Stomach (tissue), 9 donors: ENCODE data around the gene FAM227B. TPM values are rescaled to one million over a fixed set of nuclear protein-coding genes. Genes with fewer than 3 reads are reported as not detected.
A peak's percentile ranks its signal among the peaks of the same experiment; 100 is the strongest.

ENCODE experiments used
- DNase-seq, 2 donors: peaks; one replicate each; pipeline versions ENCODE4 v3.0.0 to v3.0.0-alpha.2; 2013 to 2019
- H3K27ac ChIP-seq, 5 donors: fragments of 200-600 bp in 4 of 5; sonication (generic) in 4 of 5; one replicate each; pipeline ENCODE4 v1.5.1; 2013 to 2019; ENCODE audit warnings: mild to moderate bottlenecking in 1 of 5, moderate library complexity in 1 of 5
- H3K27me3 ChIP-seq, 3 donors: fragments of 200-600 bp; sonication (generic); one replicate each; pipeline ENCODE4 v1.5.1; 2017 to 2019; ENCODE audit warnings: mixed run types in 1 of 3
- H3K36me3 ChIP-seq, 4 donors: fragments of 200-600 bp; sonication (generic); 1 replicate in 3 of 4; 2 replicates in 1 of 4; pipeline ENCODE4 v1.5.1; 2016 to 2019
- H3K4me1 ChIP-seq, 4 donors: fragments of 200-600 bp; sonication (generic); one replicate each; pipeline ENCODE4 v1.5.1; 2016 to 2019
- H3K4me3 ChIP-seq, 4 donors: fragments of 200-600 bp; sonication (generic) in 3 of 4; one replicate each; pipeline ENCODE4 v1.5.1; 2016 to 2019; ENCODE audit warnings: mild to moderate bottlenecking in 1 of 4
- H3K9me3 ChIP-seq, 4 donors: fragments of 200-600 bp; sonication (generic); one replicate each; pipeline ENCODE4 v1.5.1; 2016 to 2019
- CTCF ChIP-seq, 7 experiments: fragments of 450-650 bp in 4 of 7; fragments of 200-600 bp in 3 of 7; sonication (generic) in 3 of 7; IDR thresholded peaks; one replicate each; pipeline ENCODE4 v1.5.1; 2016 to 2019; ENCODE audit warnings: antibody characterized with exemption in 7 of 7, control low read depth in 2 of 7, mild to moderate bottlenecking in 1 of 7
- EP300 ChIP-seq: sonication (generic); formaldehyde crosslinking; IDR thresholded peaks from one replicate; pipeline ENCODE4 v1.6.1; 2017; ENCODE audit warnings: antibody characterized with exemption
- POLR2A ChIP-seq, 4 donors: fragments of 450-650 bp; IDR thresholded peaks; one replicate each; pipeline ENCODE4 v1.6.1; 2016; ENCODE audit warnings: antibody characterized with exemption in 4 of 4, control low read depth in 2 of 4, mild to moderate bottlenecking in 1 of 4, moderate library complexity in 1 of 4
- POLR2AphosphoS5 ChIP-seq, 3 donors: sonication (generic); formaldehyde crosslinking; IDR thresholded peaks; one replicate each; pipeline ENCODE4 v1.6.1; 2016; ENCODE audit warnings: antibody characterized with exemption in 3 of 3
- WGBS, 5 donors: extraction: QIAGEN DNeasy Blood & Tissue Kit in 3 of 5; methylation state at CpG; one replicate each; pipeline versions ENCODE4 v1.1.5 to v1.1.7; 2013 to 2018; 5-methylcytosine and 5-hydroxymethylcytosine counted together
- intact Hi-C: fragments of 100-400 bp; cut with DNase I; formaldehyde crosslinking; loops from one replicate; pipeline ENCODE4 v1.15.1; 2023; ENCODE audit warnings: low total_unique reads
- polyA plus RNA-seq, 3 donors: library from polyadenylated mRNA; stranded (reverse); fragments of 200-250 nt; gene quantifications; one replicate each; pipeline ENCODE4 v1.2.3, GENCODE V29; 2013
- total RNA-seq, 5 donors: library from RNA; depleted of rRNA; stranded (reverse); fragments of >200 nt; gene quantifications; one replicate each; pipeline versions ENCODE4 v1.1.0 to v1.2.3, GENCODE V29; 2014 to 2016
- donor health status: healthy with polysubstance abuse.
- donor health status: Bipolar disorder and iron deficiency.
- donor health status: healthy.

Gene FAM227B
- total and polyA plus RNA-seq, 8 donors = 1.3 to 7.1 (median 2.9) TPM; not detected in 1

DNA sequence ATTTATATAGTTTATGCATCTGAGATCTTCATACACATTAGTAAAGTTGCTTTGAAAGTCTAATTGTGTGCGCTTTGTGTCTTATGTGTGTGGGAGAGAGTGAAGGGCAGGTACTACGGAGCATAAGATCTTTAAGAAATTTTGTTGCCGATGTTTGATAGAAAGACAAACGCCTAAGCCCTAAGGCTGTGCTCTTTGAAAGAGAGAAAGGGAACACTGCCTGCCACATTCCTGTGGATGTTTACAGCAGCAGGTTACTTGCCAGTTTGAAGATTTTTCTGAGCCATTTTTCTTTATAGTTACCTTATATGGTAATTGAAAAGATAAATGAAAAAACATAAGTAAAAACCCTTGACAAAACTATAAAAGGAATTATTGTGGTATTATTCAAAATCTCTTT lies 17.2 kb upstream of the FAM227B start:
- no peak for TF ChIP-seq POLR2AphosphoS5 (IDR thresholded peaks at IDR 0.05)
- WGBS, 5 donors = 71 to 92% (median 86%) methylated on average over 4 of the region's 4 CpGs
- intact Hi-C loops = no loop called here
- Histone ChIP-seq H3K4me1 (peaks cover 0 to 6% (median 3%) of the 10 kb centered on the region in 4 donors), H3K9me3 (no peaks in the 10 kb centered on the region), H3K27me3 (no peaks in the 10 kb centered on the region), H3K27ac (peak overlapping the region in 1 of 5 donors; percentile 4), H3K4me3 (no peak overlapping the region), H3K36me3 (peaks cover 7 to 57% (median 28%) of the 10 kb centered on the region in 4 donors)
- DNase-seq = no peak

DNA sequence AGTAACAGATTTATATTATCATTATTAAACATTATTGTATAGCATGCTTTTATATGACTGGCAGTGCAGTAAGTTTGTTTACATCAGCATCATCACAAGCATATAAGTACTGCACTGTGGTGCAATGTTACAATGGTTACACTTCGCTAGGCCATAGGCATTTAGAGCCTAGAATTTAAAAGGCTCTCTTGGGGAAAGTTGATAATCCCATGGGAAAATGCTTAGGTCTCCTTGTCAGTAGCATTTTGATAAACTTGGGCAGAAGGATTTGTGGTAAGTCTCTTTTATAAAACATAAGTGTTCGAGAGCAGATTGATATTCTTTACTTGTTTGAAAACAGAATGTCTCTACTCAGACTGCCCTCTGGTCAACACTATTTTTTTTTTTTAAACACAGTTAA lies 7.8 kb upstream of the FAM227B start:
- intact Hi-C loops = no loop called here
- Histone ChIP-seq H3K27ac (no peak overlapping the region), H3K9me3 (peaks cover 4 to 12% (median 9%) of the 10 kb centered on the region in 4 donors), H3K36me3 (peaks cover 8 to 65% (median 47%) of the 10 kb centered on the region in 4 donors), H3K27me3 (no peaks in the 10 kb centered on the region), H3K4me3 (no peak overlapping the region), H3K4me1 (peaks cover 0 to 32% (median 14%) of the 10 kb centered on the region in 4 donors)
- no peak for DNase-seq
- TF ChIP-seq CTCF (IDR thresholded peaks at IDR 0.05) = no peak
- TF ChIP-seq EP300 = no peak
- TF ChIP-seq POLR2A (IDR thresholded peaks at IDR 0.05) = no peak
- TF ChIP-seq POLR2AphosphoS5 (IDR thresholded peaks at IDR 0.05) = no peak
- WGBS, 5 donors = 75 to 89% (median 83%) methylated on average over 2 of the region's 2 CpGs

- Histone ChIP-seq H3K4me1 (peaks cover 0 to 42% (median 18%) of the 10 kb centered on the region in 4 donors), H3K36me3 (peaks cover 8 to 58% (median 45%) of the 10 kb centered on the region in 4 donors), H3K27me3 (no peaks in the 10 kb centered on the region), H3K27ac (no peak overlapping the region), H3K4me3 (no peak overlapping the region), H3K9me3 (peaks cover 4 to 12% (median 9%) of the 10 kb centered on the region in 4 donors)
- intact Hi-C loops = no loop called here
- no peak for DNase-seq
- TF ChIP-seq POLR2A (IDR thresholded peaks at IDR 0.05) (no peak), CTCF (IDR thresholded peaks at IDR 0.05) (no peak), POLR2AphosphoS5 (IDR thresholded peaks at IDR 0.05) (no peak), EP300 (no peak)
- 54 to 68% (median 63%) methylated on average over 1 of the region's 1 CpG for WGBS, 5 donors
Observed at GRCh38 chr15:49627407-49627877, 6.8 kb upstream of the FAM227B start.

DNA sequence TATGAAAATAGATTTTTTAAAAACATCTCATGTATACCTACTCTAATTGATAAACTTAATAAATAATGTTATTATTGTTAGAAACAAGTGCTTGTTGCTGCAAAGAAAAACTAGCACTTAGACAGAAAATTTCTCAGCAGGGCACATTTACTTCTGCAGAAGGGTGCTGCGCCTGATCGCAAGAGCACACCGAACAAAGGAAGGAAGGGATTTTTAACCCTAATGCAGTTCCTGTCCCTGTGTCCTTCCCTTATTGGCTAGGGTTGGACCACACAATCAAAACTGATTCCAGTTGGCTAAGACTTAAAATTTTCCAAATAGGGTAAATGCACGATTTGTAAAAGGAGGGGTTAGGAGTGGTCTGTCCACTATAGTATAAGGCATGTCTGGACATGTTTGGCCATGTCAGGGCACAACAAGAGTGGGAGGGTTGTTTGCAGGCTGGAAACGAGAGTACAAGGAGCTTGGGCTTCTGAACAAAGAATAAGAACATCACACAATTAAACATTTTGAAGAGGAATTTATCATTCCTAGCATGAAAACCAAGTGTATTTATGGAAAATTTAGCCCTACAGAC lies 4.9 kb upstream of the FAM227B start:
- peaks cover 4 to 12% (median 9%) of the 10 kb centered on the region in 4 donors for H3K9me3 ChIP-seq
- peaks cover 8 to 39% (median 35%) of the 10 kb centered on the region in 4 donors for H3K36me3 ChIP-seq
- DNase-seq = no peak
- TF ChIP-seq EP300 (no peak), POLR2A (IDR thresholded peaks at IDR 0.05) (no peak), CTCF (IDR thresholded peaks at IDR 0.05) (no peak), POLR2AphosphoS5 (IDR thresholded peaks at IDR 0.05) (no peak)
- H3K27ac ChIP-seq = no peak overlapping the region
- intact Hi-C loops = no loop called here
- H3K4me3 ChIP-seq = no peak overlapping the region
- peaks cover 4 to 51% (median 27%) of the 10 kb centered on the region in 4 donors for H3K4me1 ChIP-seq
- 95 to 98% (median 97%) methylated on average over 5 of the region's 5 CpGs for WGBS, 5 donors
- H3K27me3 ChIP-seq = no peaks in the 10 kb centered on the region

DNA sequence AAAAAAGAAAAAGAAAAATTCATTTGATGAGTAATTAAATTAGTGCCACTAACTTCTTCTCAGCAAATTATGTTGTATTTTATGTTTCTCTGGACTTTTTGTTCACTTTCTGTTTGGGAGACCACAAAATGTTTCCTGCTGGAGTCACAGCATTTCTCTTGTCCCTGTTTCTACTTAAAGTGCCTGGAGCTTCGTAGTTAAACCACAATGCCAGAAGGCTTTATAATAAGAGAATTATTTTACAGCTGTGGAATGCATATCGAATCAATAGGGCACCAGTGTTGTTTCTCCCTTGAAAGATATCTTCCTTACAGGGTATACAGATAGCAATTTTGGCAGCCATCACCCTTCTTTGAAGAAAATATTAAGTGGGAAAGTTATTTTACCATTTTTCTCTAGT lies 3.4 kb upstream of the FAM227B start:
- WGBS, 5 donors = 67 to 78% (median 72%) methylated on average over 2 of the region's 2 CpGs
- Histone ChIP-seq H3K4me1 (peaks cover 9 to 57% (median 30%) of the 10 kb centered on the region in 4 donors), H3K9me3 (peaks cover 4 to 12% (median 9%) of the 10 kb centered on the region in 4 donors), H3K4me3 (no peak overlapping the region), H3K36me3 (peaks cover 8 to 34% (median 28%) of the 10 kb centered on the region in 4 donors), H3K27me3 (no peaks in the 10 kb centered on the region), H3K27ac (no peak overlapping the region)
- no peak for TF ChIP-seq EP300
- TF ChIP-seq CTCF (IDR thresholded peaks at IDR 0.05) = no peak
- no peak for TF ChIP-seq POLR2A (IDR thresholded peaks at IDR 0.05)
- TF ChIP-seq POLR2AphosphoS5 (IDR thresholded peaks at IDR 0.05) = no peak
- DNase-seq = no peak
- intact Hi-C loops = no loop called here
